HepG2 (cell line): ENCODE data around the gene PTPN12. TPM values are rescaled to one million over a fixed set of nuclear protein-coding genes. Genes with fewer than 3 reads are reported as not detected.

Experiments
- ATF5 ChIP-seq: sonication (generic); formaldehyde crosslinking; IDR thresholded peaks from 2 replicates; pipeline ENCODE4 v1.4.0; 2020; ENCODE audit warnings: mild to moderate bottlenecking, low read depth, missing genetic modification reagents
- CREM ChIP-seq, 2 experiments: sonication (generic) in 1 of 2; formaldehyde crosslinking in 1 of 2; IDR thresholded peaks; 2 replicates each; pipeline versions ENCODE4 v1.4.0 to v1.6.1; 2016 to 2020; ENCODE audit warnings: antibody characterized with exemption in 1 of 2, mild to moderate bottlenecking in 1 of 2, missing genetic modification reagents in 1 of 2
- FOXJ3 ChIP-seq: sonication (generic); formaldehyde crosslinking; IDR thresholded peaks from 2 replicates; pipeline ENCODE4 v1.4.0; 2020; ENCODE audit warnings: missing genetic modification reagents, mild to moderate bottlenecking, borderline replicate concordance
- FOXK1 ChIP-seq: sonication (generic); formaldehyde crosslinking; IDR thresholded peaks from 2 replicates; pipeline ENCODE4 v1.4.0; 2020; ENCODE audit warnings: low read depth, missing genetic modification reagents, borderline replicate concordance
- GPN1 ChIP-seq: sonication (generic); formaldehyde crosslinking; IDR thresholded peaks from 2 replicates; pipeline ENCODE4 v1.5.1; 2020; ENCODE audit warnings: missing genetic modification reagents, borderline replicate concordance
- HOXD1 ChIP-seq: sonication (generic); formaldehyde crosslinking; IDR thresholded peaks from 2 replicates; pipeline ENCODE4 v1.5.0; 2020; ENCODE audit warnings: missing genetic modification reagents
- NFKB2 ChIP-seq: sonication (generic); formaldehyde crosslinking; IDR thresholded peaks from 2 replicates; pipeline ENCODE4 v1.4.0; 2020; ENCODE audit warnings: missing genetic modification reagents, borderline replicate concordance
- PPARG ChIP-seq: conservative IDR thresholded peaks from 2 replicates; pipeline ENCODE4 v1.6.1; 2016; ENCODE audit warnings: missing biosample characterization, missing genetic modification reagents
- PRPF4 ChIP-seq: fragments of 200-400 bp; formaldehyde crosslinking; IDR thresholded peaks from 2 replicates; pipeline ENCODE4 v1.6.1; 2016; ENCODE audit warnings: low read length, low read depth; ENCODE audit not compliant: poor library complexity, severe bottlenecking
- RFXANK ChIP-seq: IDR thresholded peaks from 2 replicates; pipeline ENCODE4 v1.6.1; 2016
- RNF2 ChIP-seq: fragments of 450-650 bp; conservative IDR thresholded peaks from 2 replicates; pipeline ENCODE4 v1.6.1; 2016; ENCODE audit warnings: low read depth
- TMF1 ChIP-seq: sonication (generic); formaldehyde crosslinking; IDR thresholded peaks from 2 replicates; pipeline ENCODE4 v1.8.1; 2022; ENCODE audit warnings: low read depth, missing genetic modification reagents
- ZFP41 ChIP-seq: sonication (generic); formaldehyde crosslinking; IDR thresholded peaks from 2 replicates; pipeline ENCODE4 v1.4.0; 2020; ENCODE audit warnings: mild to moderate bottlenecking, missing genetic modification reagents, borderline replicate concordance
- ZMYM3 ChIP-seq: sonication (generic); formaldehyde crosslinking; IDR thresholded peaks from 2 replicates; pipeline ENCODE4 v1.5.1; 2020; ENCODE audit warnings: mild to moderate bottlenecking, missing genetic modification reagents
- ZNF121 ChIP-seq: sonication (generic); formaldehyde crosslinking; IDR thresholded peaks from 2 replicates; pipeline ENCODE4 v1.5.0; 2020; ENCODE audit warnings: mild to moderate bottlenecking, missing genetic modification reagents
- ZNF260 ChIP-seq: sonication (generic); formaldehyde crosslinking; IDR thresholded peaks from 2 replicates; pipeline ENCODE4 v1.4.0; 2020; ENCODE audit warnings: missing genetic modification reagents, low read depth, mild to moderate bottlenecking, borderline replicate concordance
- ZNF496 ChIP-seq: sonication (generic); formaldehyde crosslinking; IDR thresholded peaks from 2 replicates; pipeline ENCODE4 v1.8.1; 2023; ENCODE audit warnings: mild to moderate bottlenecking, moderate library complexity, missing genetic modification reagents; ENCODE audit not compliant: insufficient replicate concordance
- ZNF678 ChIP-seq: sonication (generic); formaldehyde crosslinking; IDR thresholded peaks from 2 replicates; pipeline ENCODE4 v1.4.0; 2020; ENCODE audit warnings: mild to moderate bottlenecking, missing genetic modification reagents
- ZSCAN30 ChIP-seq: sonication (generic); formaldehyde crosslinking; IDR thresholded peaks from 2 replicates; pipeline ENCODE4 v1.5.0; 2020; ENCODE audit warnings: mild to moderate bottlenecking, missing genetic modification reagents
- polyA plus RNA-seq, 8 experiments: library from polyadenylated mRNA; depleted of rRNA in 3 of 8; stranded (reverse) in 7 of 8; unstranded in 1 of 8; fragments of >200 nt; fragmentation: Illumina TruSeq in 4 of 8; extraction: Trizol in 4 of 8; gene quantifications; 2 replicates each; pipeline versions ENCODE4 v1.2.1 to v1.2.3, GENCODE V29; 2011 to 2016; ENCODE audit warnings: low read depth in 4 of 8, missing spikeins in 1 of 8, mixed read lengths in 1 of 8; ENCODE audit not compliant: insufficient read depth in 1 of 8
- total RNA-seq, 5 experiments: library from RNA; depleted of rRNA; stranded (reverse); fragments of >200 nt; fragmentation: Illumina TruSeq; extraction: Trizol; gene quantifications; 2 replicates each; pipeline ENCODE4 v1.2.3, GENCODE V29; 2016; ENCODE audit warnings: low read depth in 1 of 5
- TF ChIP-seq, protein P1 (sequence below): sonication (generic); formaldehyde crosslinking; IDR thresholded peaks from 2 replicates; pipeline ENCODE4 v1.4.0; 2020; ENCODE audit warnings: mild to moderate bottlenecking, missing genetic modification reagents, borderline replicate concordance
- TF ChIP-seq, protein P2 (sequence below): sonication (generic); formaldehyde crosslinking; IDR thresholded peaks from 2 replicates; pipeline ENCODE4 v1.4.0; 2020; ENCODE audit warnings: mild to moderate bottlenecking, missing genetic modification reagents
- TF ChIP-seq, protein P3 (sequence below): sonication (generic); formaldehyde crosslinking; IDR thresholded peaks from 2 replicates; pipeline ENCODE4 v1.5.0; 2020; ENCODE audit warnings: missing genetic modification reagents, mild to moderate bottlenecking, borderline replicate concordance

PTPN12 gene
- total and polyA plus RNA-seq, 2 of the 13 experiments (the other 11 are each of a cell fraction or from before 2014, with no cell fraction given): 22.9 to 56.8 TPM

GRCh38 chr7:77575187-77575586 lies 38.1 kb downstream of the PTPN12 start (continued):
- TF ChIP-seq, protein P1, sequence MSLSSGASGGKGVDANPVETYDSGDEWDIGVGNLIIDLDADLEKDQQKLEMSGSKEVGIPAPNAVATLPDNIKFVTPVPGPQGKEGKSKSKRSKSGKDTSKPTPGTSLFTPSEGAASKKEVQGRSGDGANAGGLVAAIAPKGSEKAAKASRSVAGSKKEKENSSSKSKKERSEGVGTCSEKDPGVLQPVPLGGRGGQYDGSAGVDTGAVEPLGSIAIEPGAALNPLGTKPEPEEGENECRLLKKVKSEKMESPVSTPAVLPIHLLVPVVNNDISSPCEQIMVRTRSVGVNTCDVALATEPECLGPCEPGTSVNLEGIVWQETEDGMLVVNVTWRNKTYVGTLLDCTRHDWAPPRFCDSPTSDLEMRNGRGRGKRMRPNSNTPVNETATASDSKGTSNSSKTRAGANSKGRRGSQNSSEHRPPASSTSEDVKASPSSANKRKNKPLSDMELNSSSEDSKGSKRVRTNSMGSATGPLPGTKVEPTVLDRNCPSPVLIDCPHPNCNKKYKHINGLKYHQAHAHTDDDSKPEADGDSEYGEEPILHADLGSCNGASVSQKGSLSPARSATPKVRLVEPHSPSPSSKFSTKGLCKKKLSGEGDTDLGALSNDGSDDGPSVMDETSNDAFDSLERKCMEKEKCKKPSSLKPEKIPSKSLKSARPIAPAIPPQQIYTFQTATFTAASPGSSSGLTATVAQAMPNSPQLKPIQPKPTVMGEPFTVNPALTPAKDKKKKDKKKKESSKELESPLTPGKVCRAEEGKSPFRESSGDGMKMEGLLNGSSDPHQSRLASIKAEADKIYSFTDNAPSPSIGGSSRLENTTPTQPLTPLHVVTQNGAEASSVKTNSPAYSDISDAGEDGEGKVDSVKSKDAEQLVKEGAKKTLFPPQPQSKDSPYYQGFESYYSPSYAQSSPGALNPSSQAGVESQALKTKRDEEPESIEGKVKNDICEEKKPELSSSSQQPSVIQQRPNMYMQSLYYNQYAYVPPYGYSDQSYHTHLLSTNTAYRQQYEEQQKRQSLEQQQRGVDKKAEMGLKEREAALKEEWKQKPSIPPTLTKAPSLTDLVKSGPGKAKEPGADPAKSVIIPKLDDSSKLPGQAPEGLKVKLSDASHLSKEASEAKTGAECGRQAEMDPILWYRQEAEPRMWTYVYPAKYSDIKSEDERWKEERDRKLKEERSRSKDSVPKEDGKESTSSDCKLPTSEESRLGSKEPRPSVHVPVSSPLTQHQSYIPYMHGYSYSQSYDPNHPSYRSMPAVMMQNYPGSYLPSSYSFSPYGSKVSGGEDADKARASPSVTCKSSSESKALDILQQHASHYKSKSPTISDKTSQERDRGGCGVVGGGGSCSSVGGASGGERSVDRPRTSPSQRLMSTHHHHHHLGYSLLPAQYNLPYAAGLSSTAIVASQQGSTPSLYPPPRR (CRISPR knock-in tag): peak; percentile 77; the same call in 1 of the 2 replicates
- TF ChIP-seq ZFP41 (no peak), ZSCAN30 (CRISPR knock-in tag) (no peak), CREM (IDR thresholded peaks at IDR 0.05) (peak; percentile 41), CREM (CRISPR knock-in tag; IDR thresholded peaks at IDR 0.05) (no peak), PRPF4 (no peak), RFXANK (CRISPR knock-in tag) (no peak), TMF1 (CRISPR knock-in tag) (no peak), FOXJ3 (CRISPR knock-in tag) (peak; percentile 82; the same call in 1 of the 2 replicates), HOXD1 (CRISPR knock-in tag) (no peak), GPN1 (CRISPR knock-in tag) (no peak), PPARG (CRISPR knock-in tag) (0 out of 2 replicates have a peak, but pooled peaks have one; percentile 20), RNF2 (no peak), ZNF496 (CRISPR knock-in tag) (no peak), ATF5 (no peak), ZNF121 (peak; percentile 73; the same call in 1 of the 2 replicates), ZNF678 (CRISPR knock-in tag) (no peak), ZNF260 (CRISPR knock-in tag) (no peak), NFKB2 (CRISPR knock-in tag) (no peak), ZMYM3 (CRISPR knock-in tag) (peak; percentile 53; the same call in 1 of the 2 replicates), FOXK1 (CRISPR knock-in tag) (peak; percentile 75; the same call in 1 of the 2 replicates)
- TF ChIP-seq, protein P2, sequence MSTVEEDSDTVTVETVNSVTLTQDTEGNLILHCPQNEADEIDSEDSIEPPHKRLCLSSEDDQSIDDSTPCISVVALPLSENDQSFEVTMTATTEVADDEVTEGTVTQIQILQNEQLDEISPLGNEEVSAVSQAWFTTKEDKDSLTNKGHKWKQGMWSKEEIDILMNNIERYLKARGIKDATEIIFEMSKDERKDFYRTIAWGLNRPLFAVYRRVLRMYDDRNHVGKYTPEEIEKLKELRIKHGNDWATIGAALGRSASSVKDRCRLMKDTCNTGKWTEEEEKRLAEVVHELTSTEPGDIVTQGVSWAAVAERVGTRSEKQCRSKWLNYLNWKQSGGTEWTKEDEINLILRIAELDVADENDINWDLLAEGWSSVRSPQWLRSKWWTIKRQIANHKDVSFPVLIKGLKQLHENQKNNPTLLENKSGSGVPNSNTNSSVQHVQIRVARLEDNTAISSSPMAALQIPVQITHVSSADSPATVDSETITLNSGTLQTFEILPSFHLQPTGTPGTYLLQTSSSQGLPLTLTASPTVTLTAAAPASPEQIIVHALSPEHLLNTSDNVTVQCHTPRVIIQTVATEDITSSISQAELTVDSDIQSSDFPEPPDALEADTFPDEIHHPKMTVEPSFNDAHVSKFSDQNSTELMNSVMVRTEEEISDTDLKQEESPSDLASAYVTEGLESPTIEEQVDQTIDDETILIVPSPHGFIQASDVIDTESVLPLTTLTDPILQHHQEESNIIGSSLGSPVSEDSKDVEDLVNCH (CRISPR knock-in tag): no peak
- TF ChIP-seq, protein P3, sequence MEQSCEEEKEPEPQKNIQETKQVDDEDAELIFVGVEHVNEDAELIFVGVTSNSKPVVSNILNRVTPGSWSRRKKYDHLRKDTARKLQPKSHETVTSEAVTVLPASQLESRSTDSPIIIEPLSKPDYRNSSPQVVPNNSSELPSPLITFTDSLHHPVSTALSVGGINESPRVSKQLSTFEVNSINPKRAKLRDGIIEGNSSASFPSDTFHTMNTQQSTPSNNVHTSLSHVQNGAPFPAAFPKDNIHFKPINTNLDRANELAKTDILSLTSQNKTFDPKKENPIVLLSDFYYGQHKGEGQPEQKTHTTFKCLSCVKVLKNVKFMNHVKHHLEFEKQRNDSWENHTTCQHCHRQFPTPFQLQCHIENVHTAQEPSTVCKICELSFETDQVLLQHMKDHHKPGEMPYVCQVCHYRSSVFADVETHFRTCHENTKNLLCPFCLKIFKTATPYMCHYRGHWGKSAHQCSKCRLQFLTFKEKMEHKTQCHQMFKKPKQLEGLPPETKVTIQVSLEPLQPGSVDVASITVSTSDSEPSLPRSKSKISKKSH (CRISPR knock-in tag): no peak
